HG03442 (cell line): Measurements from ENCODE around the gene RUSF1.
A peak's percentile ranks its signal among the peaks of the same experiment; 100 is the strongest.
"Not testable (repeated sequence)": the region's sequence is repeated elsewhere in the genome, so short reads cannot be mapped to it uniquely, and the experiment has no call there.

Source experiments
- ATAC-seq: cut with Tn5 transposase; IDR thresholded peaks from one replicate; pipeline ENCODE4 v1.9.1; 2021; ENCODE audit warnings: mild to moderate bottlenecking, moderate library complexity; ENCODE audit not compliant: unreplicated experiment

RUSF1 gene

GRCh38 chr16:31487720-31488467 lies 20.3 kb downstream of the RUSF1 start:
- ATAC-seq, result peak; percentile 76

GRCh38 chr16:31487071-31487719 lies 21.0 kb downstream of the RUSF1 start:
- peak; percentile 4 for ATAC-seq

GRCh38 chr16:31486045-31486444 lies 22.1 kb downstream of the RUSF1 start:
- no peak for ATAC-seq

- ATAC-seq, result no peak
Observed at GRCh38 chr16:31485571-31485970, 22.6 kb downstream of the RUSF1 start.

GRCh38 chr16:31484491-31485171 lies 23.6 kb downstream of the RUSF1 start:
- no peak for ATAC-seq

- not testable (repeated sequence) for ATAC-seq
Observed at GRCh38 chr16:31484048-31484447, 24.1 kb downstream of the RUSF1 start.

- no peak for ATAC-seq
Observed at GRCh38 chr16:31483081-31483480, 25.1 kb downstream of the RUSF1 start, which contains the start of gene SLC5A2. TSS of gene SLC5A2 (plus strand) at chr16:31483123. CDS start at chr16:31483137, 14 bp downstream.

GRCh38 chr16:31480851-31481536 lies 27.2 kb downstream of the RUSF1 start:
- no peak for ATAC-seq

- ATAC-seq, result no peak
Observed at GRCh38 chr16:31479751-31480150, 28.4 kb downstream of the RUSF1 start.

GRCh38 chr16:31478956-31479355 lies 29.2 kb downstream of the RUSF1 start:
- ATAC-seq, result no peak

- peak; percentile 29 for ATAC-seq
Observed at GRCh38 chr16:31477220-31478216, 30.7 kb downstream of the RUSF1 start.

- ATAC-seq, result peak; percentile 54
Observed at GRCh38 chr16:31476303-31477219, 31.6 kb downstream of the RUSF1 start.

- ATAC-seq, result no peak
Observed at GRCh38 chr16:31475946-31476302, 32.3 kb downstream of the RUSF1 start.

- ATAC-seq, result no peak
Observed at GRCh38 chr16:31474773-31475738, 33.1 kb downstream of the RUSF1 start.

GRCh38 chr16:31474173-31474714 lies 33.9 kb downstream of the RUSF1 start:
- no peak for ATAC-seq

- ATAC-seq, result no peak
Observed at GRCh38 chr16:31473264-31473984, 34.8 kb downstream of the RUSF1 start.

- no peak for ATAC-seq
Observed at GRCh38 chr16:31472709-31473203, 35.4 kb downstream of the RUSF1 start.
